Measurements from ENCODE around the gene ACADM.
"Not testable (repeated sequence)": the region's sequence is repeated elsewhere in the genome, so short reads cannot be mapped to it uniquely, and the experiment has no call there.

Gene ACADM

GRCh38 chr1:75791022-75791421 lies 66.5 kb downstream of the ACADM start:
- in situ Hi-C loops (cut with MboI; ENCODE audit: low sequenced_read_pairs) = no loop called here

- in situ Hi-C loops (cut with MboI; ENCODE audit: low sequenced_read_pairs) = no loop called here
Observed at GRCh38 chr1:75792091-75792490, 67.6 kb downstream of the ACADM start.

- in situ Hi-C loops (cut with MboI; ENCODE audit: low sequenced_read_pairs) = no loop called here
Observed at GRCh38 chr1:75794382-75794781, 69.9 kb downstream of the ACADM start.

GRCh38 chr1:75795703-75796193 lies 71.2 kb downstream of the ACADM start:
- in situ Hi-C loops (cut with MboI; ENCODE audit: low sequenced_read_pairs) = no loop called here

GRCh38 chr1:75796376-75797272 lies 72.1 kb downstream of the ACADM start, which contains the start of gene MSH4:
Gene MSH4 (plus strand): TSS chr1:75796882. CDS start chr1:75796986, 104 bp downstream.
- in situ Hi-C loops (cut with MboI; ENCODE audit: low sequenced_read_pairs) = no loop called here

GRCh38 chr1:75797273-75797588 lies 72.7 kb downstream of the ACADM start:
- in situ Hi-C loops (cut with MboI; ENCODE audit: low sequenced_read_pairs) = no loop called here

- in situ Hi-C loops (cut with MboI; ENCODE audit: low sequenced_read_pairs) = no loop called here
Observed at GRCh38 chr1:75797606-75798216, 73.2 kb downstream of the ACADM start.

GRCh38 chr1:75801480-75801879 lies 77.0 kb downstream of the ACADM start:
- in situ Hi-C loops (cut with MboI; ENCODE audit: low sequenced_read_pairs) = not testable (repeated sequence)

- in situ Hi-C loops (cut with MboI; ENCODE audit: low sequenced_read_pairs) = no loop called here
Observed at GRCh38 chr1:75808921-75809320, 84.4 kb downstream of the ACADM start.

- in situ Hi-C loops (cut with MboI; ENCODE audit: low sequenced_read_pairs) = not testable (repeated sequence)
Observed at GRCh38 chr1:75810113-75810512, 85.6 kb downstream of the ACADM start.

- in situ Hi-C loops (cut with MboI; ENCODE audit: low sequenced_read_pairs) = no loop called here
Observed at GRCh38 chr1:75811211-75811981, 86.9 kb downstream of the ACADM start.

- in situ Hi-C loops (cut with MboI; ENCODE audit: low sequenced_read_pairs) = no loop called here
Observed at GRCh38 chr1:75812065-75812464, 87.6 kb downstream of the ACADM start.

Measured in HL-60/S4 treated with retinoic acid at 250 ng/mL for 4 days and 3 days (cell line).